HL-60/S4 treated with retinoic acid at 250 ng/mL for 4 days and 3 days (cell line): ENCODE data around the gene GABRR2.
"Not testable (repeated sequence)": the region's sequence is repeated elsewhere in the genome, so short reads cannot be mapped to it uniquely, and the experiment has no call there.

Experiments
- in situ Hi-C: fragments of 300-500 bp; cut with MboI; formaldehyde crosslinking; loops from 2 replicates; pipeline ENCODE4 v1.7.0; 2022; ENCODE audit warnings: low sequenced_read_pairs

The GABRR2 gene

GRCh38 chr6:89267918-89268317, 47.2 kb downstream of the GABRR2 start:
- in situ Hi-C loops: no loop called here

GRCh38 chr6:89264296-89264695, 50.8 kb downstream of the GABRR2 start:
- in situ Hi-C loops: no loop called here

GRCh38 chr6:89260832-89261231, 54.3 kb downstream of the GABRR2 start:
- in situ Hi-C loops: no loop called here

GRCh38 chr6:89260310-89260709, 54.8 kb downstream of the GABRR2 start:
- in situ Hi-C loops: no loop called here

- in situ Hi-C loops: no loop called here
These were observed 56.2 kb downstream of the GABRR2 start for GRCh38 chr6:89258912-89259311.

- in situ Hi-C loops: no loop called here
These were observed 57.3 kb downstream of the GABRR2 start for GRCh38 chr6:89257781-89258180.

- in situ Hi-C loops: no loop called here
These were observed 57.8 kb downstream of the GABRR2 start for GRCh38 chr6:89257346-89257745.

- in situ Hi-C loops: no loop called here
These were observed 59.7 kb downstream of the GABRR2 start for GRCh38 chr6:89255417-89255816.

GRCh38 chr6:89254569-89254968, 60.5 kb downstream of the GABRR2 start:
- in situ Hi-C loops: no loop called here

GRCh38 chr6:89252907-89253306, 62.2 kb downstream of the GABRR2 start:
- in situ Hi-C loops: no loop called here

- in situ Hi-C loops: no loop called here
These were observed 63.1 kb downstream of the GABRR2 start for GRCh38 chr6:89251976-89252375.

GRCh38 chr6:89251170-89251569, 63.9 kb downstream of the GABRR2 start:
- in situ Hi-C loops: no loop called here

- in situ Hi-C loops: no loop called here
These were observed 64.9 kb downstream of the GABRR2 start for GRCh38 chr6:89250239-89250638.

- in situ Hi-C loops: no loop called here
These were observed 70.7 kb downstream of the GABRR2 start for GRCh38 chr6:89244241-89244985.

GRCh38 chr6:89243331-89243629, 71.8 kb downstream of the GABRR2 start:
- in situ Hi-C loops: no loop called here

- in situ Hi-C loops: no loop called here
These were observed 72.3 kb downstream of the GABRR2 start for GRCh38 chr6:89242574-89243330.

GRCh38 chr6:89239338-89239737, 75.8 kb downstream of the GABRR2 start:
- in situ Hi-C loops: no loop called here

GRCh38 chr6:89237158-89237557, 77.9 kb downstream of the GABRR2 start:
- in situ Hi-C loops: no loop called here

- in situ Hi-C loops: not testable (repeated sequence)
These were observed 81.5 kb downstream of the GABRR2 start for GRCh38 chr6:89233605-89234004.

- in situ Hi-C loops: no loop called here
These were observed 92.4 kb downstream of the GABRR2 start for GRCh38 chr6:89222712-89223039.

GRCh38 chr6:89221971-89222711, 93.0 kb downstream of the GABRR2 start:
- in situ Hi-C loops: no loop called here

GRCh38 chr6:89221129-89221528, 94.0 kb downstream of the GABRR2 start:
- in situ Hi-C loops: no loop called here
